ENCODE measurements around the gene NAB2.
A peak's percentile ranks its signal among the peaks of the same experiment; 100 is the strongest.

The NAB2 gene

DNA sequence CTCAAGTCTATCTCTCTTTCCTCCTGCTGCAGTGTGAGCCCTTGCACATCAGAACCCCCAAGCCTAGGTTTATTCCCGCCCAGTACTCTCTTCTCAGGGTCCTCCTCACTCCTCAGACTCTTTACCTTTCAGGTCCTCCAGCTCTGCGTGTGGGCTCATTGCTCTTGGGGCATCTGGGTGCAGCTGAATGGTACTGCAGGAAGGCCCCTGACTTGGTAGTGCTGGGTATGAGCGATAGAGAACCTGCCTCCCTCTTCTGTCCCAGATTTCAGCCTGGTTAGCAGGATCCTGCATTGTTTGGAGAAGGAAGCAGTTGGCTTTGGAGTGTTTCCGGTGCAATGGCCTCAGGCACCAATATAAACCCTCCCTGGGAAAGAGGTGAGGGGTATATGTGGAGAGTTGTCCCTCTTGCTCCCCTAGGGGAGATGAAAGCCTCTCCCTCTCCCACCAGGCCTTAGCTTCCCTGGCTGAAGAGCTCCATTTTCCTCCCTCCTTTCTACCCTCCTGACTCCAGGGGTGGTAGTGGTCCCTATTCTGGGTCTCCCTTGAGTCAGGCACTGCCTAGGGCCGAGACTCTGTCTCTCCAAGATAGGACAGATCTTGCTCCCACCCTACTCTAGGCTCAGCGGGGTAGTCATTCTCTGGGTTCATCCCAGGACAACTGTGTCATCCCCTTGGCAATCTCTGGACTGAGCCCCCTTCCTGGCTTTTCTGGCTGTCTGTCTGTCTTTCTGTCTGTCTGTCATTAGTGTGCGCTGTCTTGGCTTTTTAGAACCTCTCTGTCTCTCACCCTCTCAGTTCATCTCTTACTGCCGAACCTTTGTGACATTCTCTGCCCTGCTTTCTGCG is 43.2 kb downstream of the NAB2 start:
- no peak for DNase-seq (ENCODE audit: low spot score)

DNA sequence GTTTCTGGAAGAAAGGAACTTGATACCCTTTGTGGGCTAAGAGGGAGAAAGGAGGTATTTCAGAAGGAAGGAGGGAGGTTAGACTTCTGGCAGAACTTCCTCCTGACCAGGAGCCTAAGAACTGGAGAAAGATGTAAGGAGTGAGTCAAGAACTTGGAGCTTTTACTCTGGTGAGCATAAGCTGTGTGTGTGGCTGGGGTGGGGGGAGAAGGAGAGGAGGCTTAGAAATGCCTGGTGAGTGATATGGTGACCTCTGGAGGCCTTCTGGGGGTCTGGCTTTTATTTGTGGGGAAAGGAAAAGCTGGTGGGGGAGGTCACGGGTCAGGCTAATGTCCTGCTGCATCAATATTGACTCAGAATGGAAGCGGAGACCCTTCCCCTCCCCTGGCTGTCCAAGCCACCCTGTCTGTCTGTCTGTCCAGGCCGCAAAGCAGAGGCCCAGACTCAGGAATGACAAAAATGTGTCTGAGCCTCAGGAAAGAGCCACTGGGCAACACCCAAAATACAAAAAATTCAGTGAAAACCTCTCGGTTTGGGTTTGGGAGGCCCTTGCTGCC is 44.2 kb downstream of the NAB2 start:
- no peak for DNase-seq (ENCODE audit: low spot score)

DNA sequence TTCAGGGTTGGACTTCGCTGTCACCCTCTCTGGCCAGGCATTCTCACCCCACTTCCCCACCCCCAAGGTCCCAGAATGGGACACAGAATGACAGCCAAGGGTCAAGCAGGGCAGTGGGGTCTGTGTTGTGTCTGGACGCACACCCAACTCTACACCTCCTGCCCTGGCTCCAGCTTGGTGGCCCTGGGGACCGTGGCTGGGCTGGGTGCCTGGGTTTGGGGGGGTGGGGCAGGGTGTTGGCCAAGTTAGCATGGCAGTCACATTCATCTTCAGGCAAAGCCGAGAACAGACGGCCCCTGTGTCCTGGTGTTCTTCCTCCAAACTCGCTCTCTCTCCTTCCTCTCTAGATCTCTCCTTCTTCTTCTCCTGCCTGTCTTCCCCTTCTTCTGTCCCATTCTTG is 45.0 kb downstream of the NAB2 start:
- no peak for DNase-seq (ENCODE audit: low spot score)

DNA sequence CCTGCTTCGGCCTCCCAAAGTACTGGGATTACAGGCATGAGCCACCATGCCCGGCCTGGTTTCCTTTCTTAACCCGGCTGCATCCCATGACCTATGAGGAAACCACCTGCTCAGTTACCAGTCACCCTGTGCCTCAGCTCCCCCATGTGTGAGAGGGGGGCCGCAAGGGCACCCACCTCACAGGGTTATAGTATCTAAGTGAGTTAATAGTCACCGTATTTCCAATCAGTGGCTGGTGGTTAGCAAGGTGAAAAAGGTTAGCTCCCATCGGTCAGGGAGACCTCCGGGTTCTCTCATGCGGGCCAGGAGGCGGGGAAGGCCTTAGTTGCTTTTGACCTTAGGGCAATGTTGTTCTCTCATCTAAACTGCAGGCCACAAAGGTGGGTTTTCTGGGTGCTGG is 46.0 kb downstream of the NAB2 start:
- no peak for DNase-seq (ENCODE audit: low spot score)

DNA sequence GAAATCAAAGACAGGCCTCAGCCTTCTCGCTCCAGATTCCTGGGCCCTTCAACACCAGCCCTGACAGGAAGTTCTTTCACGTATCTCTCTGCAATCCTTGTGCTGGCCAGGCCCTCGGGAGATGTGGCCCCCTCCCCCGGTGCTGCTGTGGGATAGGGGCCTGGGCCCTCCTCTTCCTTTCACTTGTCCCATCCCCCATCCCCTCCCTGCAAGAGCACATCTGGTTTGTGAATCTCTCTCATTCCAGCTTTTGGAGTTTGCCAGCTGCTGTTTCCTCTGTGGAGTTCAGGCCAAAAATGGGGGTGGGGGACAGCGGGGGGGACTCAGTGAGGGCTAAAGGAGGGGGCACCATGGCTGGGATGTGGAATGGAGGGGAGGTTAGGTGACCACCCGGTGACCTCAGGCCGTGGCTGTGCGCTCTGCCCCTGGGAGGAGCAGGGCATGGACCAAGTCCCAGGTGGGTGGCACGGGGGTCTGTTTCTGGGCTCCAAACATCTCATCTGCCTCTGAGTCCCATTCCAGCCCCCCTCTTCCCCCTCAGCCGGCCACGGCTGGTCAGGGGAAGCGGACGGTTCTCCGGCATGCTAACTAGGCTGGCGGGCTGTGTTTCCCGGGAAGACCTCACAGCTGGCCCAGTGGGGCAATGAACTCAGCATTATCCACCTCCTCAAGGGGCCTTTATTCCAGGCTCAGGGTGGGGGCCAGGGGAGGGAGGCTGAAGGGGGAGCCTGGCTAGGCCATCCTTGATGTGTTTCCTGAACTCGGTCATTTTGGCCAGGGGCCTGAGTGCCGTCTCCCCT is 46.8 kb downstream of the NAB2 start:
- DNase-seq (ENCODE audit: low spot score) = no peak

DNA sequence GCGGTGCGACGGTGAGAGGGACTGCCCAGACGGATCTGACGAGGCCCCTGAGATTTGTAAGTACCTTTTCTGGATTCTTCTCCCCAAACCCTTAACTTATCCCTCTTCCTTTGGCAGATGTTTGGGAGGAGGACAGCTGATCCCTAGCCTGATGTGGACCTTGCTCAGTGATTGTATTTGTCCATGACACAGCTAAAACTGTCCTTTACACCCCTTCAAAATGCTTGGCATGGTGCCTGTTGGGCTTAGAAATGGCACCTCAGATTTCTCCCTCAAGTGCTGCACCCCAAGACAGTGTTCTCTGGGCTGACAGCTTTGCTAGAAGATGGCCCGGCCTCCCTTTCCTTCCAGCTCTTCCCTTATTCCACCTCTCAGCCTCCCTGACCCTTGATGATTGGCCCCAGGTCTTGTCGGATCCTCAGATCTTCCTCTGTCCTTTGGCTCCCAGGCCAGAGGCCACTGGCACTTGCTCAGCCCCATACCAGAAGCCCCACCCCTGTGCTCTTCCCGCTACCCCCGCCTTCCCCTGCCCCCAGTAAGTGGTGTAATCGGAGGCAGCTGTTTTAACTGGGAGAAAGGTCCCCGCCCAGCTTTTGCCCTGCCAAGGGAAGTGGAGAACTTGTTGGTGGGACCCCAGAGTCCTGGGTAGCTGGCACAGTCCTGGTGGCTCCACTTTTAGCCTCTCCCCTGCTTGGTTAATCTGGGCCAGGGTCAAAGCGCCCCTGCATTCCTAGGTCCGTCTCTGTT is 49.8 kb downstream of the NAB2 start:
- peak; percentile 46 for DNase-seq (ENCODE audit: low spot score)

DNA sequence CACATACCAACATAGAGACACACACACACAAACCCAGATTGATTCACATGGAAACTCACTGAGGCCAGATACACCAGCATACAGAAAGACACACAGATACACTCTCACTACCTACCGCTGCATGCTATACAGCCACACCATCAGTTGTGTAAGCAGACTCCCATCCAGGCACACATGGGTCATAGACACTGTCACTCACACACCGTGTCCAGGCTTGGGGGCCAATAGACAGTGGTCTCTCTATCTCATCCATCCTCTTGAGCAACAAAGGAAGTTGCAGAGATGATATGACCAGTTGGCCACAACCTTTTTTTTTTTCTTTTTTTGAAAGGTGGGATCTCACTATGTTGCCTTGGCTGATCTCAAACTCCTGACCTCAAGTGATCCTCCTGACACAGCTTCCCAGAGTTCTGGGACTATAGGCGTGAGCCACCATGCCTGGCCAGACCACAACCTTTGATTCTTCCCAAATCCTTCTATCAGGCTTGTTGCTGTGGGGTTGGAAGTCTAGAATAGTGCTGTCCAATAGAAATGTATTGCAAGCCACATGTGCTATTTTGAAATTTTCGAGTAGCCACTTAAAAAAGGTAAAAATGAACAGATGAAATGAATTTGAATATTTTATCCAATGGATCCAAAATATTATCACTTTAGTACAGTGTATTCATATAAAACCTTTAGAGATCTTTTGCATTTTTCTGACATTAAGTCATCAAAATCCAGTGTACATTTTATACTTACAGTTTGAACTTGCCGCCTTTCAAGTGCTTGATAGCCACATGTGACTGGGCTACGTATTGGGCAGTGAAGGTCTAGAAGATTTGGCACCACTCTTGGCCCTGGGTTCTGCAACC is 51.1 kb downstream of the NAB2 start:
- no peak for DNase-seq (ENCODE audit: low spot score)

DNA sequence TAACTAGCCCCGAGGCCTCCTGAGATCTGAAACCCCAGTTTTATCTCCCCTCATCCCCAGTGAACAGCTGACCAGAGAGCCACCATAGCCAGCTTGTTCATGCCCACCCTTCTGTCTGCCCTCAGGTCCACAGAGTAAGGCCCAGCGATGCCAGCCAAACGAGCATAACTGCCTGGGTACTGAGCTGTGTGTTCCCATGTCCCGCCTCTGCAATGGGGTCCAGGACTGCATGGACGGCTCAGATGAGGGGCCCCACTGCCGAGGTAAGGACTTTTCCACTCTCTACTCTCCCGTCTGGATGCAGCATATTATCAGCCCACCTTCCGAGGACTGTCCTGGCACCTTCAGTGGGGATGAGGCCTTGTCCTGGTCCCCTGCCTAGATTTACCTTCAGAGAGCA is 52.3 kb downstream of the NAB2 start:
- DNase-seq (ENCODE audit: low spot score) = no peak

DNA sequence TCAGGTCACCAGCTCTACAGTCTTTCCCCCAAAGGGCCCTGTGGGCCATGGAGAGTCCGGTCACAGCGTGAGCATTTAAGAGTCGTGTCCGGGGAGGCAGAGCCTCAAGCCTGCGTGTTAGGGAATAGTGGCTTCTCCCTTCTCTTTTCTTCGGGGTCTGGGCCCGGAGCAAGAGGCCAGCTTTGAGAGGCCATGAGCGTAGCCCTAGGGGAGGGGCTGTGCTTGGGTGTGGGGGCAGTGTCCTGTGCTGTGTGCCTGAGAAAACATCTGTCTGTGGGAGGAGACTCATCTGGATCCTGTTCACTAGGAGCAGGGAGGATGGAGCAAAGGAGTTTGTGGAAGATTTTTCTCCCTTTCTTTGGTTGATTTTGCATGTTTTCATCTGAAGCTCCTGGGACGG is 53.2 kb downstream of the NAB2 start:
- DNase-seq (ENCODE audit: low spot score) = no peak

DNA sequence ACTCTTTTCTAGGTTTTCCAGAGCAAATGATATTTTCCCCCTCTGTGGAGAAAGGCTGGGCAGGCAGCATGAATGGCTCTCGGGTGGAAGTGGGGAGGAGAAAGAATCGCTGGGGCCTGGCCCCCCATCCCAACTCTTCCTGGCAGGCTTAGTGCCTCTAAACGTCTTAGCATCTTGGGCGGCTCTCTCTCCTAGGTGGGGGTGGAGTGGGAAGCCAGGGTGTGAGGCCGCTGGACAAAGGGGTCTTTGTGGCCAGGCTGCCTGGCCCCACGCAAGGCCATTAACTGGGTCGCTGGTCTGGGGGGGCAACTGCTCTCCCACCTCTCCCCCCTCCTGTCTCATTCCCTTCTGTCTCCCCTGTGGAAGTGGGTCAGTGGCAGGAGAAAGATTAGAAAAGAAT is 53.8 kb downstream of the NAB2 start:
- DNase-seq (ENCODE audit: low spot score) = no peak

DNA sequence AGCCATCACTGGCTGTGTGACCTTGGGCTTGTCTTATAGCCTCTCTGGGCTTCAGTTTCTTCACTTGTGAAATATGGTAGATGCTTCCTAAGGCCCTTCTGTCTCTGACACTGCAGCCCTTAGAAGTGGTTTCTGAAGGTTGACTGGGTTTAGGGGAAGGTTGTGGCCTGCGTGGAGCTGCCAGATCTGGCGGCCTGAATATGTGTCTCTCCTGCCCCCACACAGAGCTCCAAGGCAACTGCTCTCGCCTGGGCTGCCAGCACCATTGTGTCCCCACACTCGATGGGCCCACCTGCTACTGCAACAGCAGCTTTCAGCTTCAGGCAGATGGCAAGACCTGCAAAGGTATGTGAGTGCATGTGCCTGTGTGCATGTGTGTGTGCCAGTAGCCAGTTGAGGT is 54.5 kb downstream of the NAB2 start:
- no peak for DNase-seq (ENCODE audit: low spot score)
